ENCODE data around the gene RNF224.

DNA sequence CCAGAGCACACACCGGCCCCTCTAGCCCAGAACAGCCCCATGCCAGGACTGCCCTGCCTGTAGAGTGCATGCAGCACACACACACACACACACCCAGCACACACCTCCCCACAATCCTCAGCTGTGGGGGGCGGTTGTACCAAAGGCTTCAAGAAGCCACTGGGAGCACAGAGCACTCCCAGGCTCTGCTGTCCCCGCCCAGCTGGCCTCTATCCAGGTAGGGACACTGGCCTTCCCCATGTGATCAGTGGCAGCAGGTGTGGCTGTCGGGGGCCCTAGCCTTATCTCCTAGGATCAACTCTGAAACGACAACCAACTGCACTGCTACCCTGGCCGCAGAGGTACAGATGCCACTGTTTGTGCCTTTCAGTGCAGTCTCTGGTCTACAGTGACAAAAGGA is 40.9 kb upstream of the RNF224 start:
- TF ChIP-seq RAD21 (IDR thresholded peaks at IDR 0.05; ENCODE audit: low read depth) (no peak), EZH2phosphoT487 (IDR thresholded peaks at IDR 0.05; ENCODE audit: borderline replicate concordance) (no peak), EZH2 (IDR thresholded peaks at IDR 0.05) (no peak), CBX3 (IDR thresholded peaks at IDR 0.05; ENCODE audit: low read depth) (no peak), FOSL1 (IDR thresholded peaks at IDR 0.05; ENCODE audit: low read depth) (no peak)
- TF ChIP-seq, protein P1, sequence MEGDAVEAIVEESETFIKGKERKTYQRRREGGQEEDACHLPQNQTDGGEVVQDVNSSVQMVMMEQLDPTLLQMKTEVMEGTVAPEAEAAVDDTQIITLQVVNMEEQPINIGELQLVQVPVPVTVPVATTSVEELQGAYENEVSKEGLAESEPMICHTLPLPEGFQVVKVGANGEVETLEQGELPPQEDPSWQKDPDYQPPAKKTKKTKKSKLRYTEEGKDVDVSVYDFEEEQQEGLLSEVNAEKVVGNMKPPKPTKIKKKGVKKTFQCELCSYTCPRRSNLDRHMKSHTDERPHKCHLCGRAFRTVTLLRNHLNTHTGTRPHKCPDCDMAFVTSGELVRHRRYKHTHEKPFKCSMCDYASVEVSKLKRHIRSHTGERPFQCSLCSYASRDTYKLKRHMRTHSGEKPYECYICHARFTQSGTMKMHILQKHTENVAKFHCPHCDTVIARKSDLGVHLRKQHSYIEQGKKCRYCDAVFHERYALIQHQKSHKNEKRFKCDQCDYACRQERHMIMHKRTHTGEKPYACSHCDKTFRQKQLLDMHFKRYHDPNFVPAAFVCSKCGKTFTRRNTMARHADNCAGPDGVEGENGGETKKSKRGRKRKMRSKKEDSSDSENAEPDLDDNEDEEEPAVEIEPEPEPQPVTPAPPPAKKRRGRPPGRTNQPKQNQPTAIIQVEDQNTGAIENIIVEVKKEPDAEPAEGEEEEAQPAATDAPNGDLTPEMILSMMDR (IDR thresholded peaks at IDR 0.05 in 2 of 3, conservative IDR thresholded peaks at IDR 0.05 in 1 of 3; ENCODE audit: borderline replicate concordance in 1 of 3, insufficient read depth in 1 of 3, low read depth in 2 of 3, low read length in 2 of 3) = no peak

Data from HCT116 (cell line).